ENCODE measurements around the gene RCAN1. TPM values are rescaled to one million over a fixed set of nuclear protein-coding genes. Genes with fewer than 3 reads are reported as not detected.

Gene RCAN1
- total RNA-seq: 10 to 100 TPM; 13.2 to 17.3 (median 17.3) TPM

DNA sequence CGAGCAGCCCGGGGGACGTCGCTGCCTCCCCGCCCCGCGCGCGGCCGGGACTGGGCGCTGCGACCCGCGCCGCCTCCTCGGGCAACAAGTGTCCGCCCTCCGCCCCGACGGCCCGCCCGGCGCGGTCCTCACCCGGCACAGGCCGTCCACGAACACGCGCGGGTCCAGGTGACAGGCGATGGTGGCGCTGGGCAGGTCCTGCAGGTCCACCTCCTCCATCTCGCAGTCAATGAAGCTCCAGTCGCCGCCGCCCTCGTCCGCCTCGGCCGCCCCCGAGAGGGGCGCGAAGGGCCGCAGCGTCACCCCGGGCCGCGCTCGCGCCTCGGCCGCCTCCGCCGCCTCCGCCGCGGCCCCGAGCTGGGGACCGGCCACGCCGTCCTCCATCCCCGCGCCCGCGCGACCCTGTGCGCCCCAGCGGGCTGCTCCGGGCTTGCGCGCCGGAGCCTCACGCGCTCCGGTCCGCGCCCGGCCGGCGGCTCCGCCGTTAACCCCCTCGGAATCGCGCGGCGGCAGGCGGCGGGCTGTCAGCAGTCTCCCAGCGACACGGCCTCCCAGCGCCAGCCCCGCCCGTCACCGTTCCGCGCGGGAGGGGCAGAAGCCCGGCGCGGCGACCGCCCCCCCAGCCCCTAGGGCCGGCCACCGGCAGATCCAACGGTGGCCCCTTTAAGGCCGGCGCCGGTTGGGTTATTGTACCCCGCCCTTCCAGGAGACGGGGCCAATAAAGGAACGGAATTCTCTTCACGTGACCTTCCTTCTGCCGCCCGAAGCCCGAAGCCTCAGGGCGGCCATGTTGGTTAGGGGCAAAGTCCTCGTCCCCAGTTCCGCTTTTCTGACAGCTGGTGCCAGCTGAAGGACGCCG, at the start of gene RCAN1:
Gene RCAN1, minus strand, starts transcription at position 486 of the 859 bp plus-strand sequence. Its CDS starts 102 bp downstream, at position 384.
- Mint-ChIP-seq H3K4me3 (peak within 1 kb of the TSS; percentile 86), H3K9me3 (no peaks in the 10 kb centered on the region), H3K27me3 (ENCODE audit: low read depth) (no peaks in the 10 kb centered on the region), H3K36me3 (ENCODE audit: insufficient read depth) (no peaks in the 10 kb centered on the region), H3K4me1 (ENCODE audit: low read depth) (peaks cover 16% of the 10 kb centered on the region)
- DNase-seq: peak; percentile 77
- ATAC-seq: peak; percentile 96 to 97

DNA sequence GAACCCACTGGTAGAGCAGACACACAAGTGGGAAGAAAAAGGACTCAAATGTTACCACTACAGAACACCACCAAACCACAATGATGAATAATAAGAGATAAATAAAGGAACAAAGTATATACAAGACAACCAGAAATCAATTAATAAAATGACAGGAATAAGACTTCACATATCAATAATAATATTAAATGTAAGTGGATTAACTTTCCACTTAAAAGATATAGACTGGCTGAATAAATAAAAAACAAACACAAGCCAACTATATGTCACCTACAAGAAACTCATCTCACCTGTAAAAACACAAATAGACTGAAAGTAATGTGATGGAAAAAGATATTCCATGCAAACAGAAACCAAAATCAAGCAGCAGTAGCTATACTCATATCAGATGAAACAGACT, 46.9 kb upstream of the RCAN1 start:
- ATAC-seq (no peak), DNase-seq (no peak)
- Mint-ChIP-seq H3K9me3 (peaks cover 26% of the 10 kb centered on the region), H3K4me1 (ENCODE audit: low read depth) (no peaks in the 10 kb centered on the region), H3K4me3 (no peak overlapping the region), H3K36me3 (ENCODE audit: insufficient read depth) (peaks cover 3% of the 10 kb centered on the region), H3K27me3 (ENCODE audit: low read depth) (peaks cover 25% of the 10 kb centered on the region)

DNA sequence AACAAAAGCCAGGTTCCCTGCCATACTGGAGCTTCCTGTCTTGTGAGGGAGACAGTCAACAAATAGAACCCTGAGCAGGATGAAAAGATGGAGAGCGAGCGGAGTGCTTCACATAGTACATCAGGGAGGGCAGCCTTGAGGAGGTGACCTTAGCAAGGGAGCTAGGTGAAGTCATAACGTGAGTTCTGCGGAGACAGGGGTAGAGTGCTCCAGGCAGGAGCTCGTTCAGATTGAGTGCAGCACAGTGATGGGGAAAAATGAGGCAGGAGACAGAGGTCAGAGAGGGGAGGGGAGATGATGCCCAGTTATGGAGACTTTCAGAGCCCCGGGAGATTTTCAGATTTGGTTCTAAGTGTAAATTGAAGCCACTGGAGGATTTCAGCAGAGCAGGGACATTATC, 38.6 kb upstream of the RCAN1 start:
- H3K27me3 Mint-ChIP-seq (ENCODE audit: low read depth): peaks cover 51% of the 10 kb centered on the region
- ATAC-seq (no peak), DNase-seq (no peak)
- H3K4me3 Mint-ChIP-seq: no peak overlapping the region
- no peaks in the 10 kb centered on the region for H3K4me1 Mint-ChIP-seq (ENCODE audit: low read depth)
- H3K36me3 Mint-ChIP-seq (ENCODE audit: insufficient read depth): peaks cover 1% of the 10 kb centered on the region
- peaks cover 5% of the 10 kb centered on the region for H3K9me3 Mint-ChIP-seq

DNA sequence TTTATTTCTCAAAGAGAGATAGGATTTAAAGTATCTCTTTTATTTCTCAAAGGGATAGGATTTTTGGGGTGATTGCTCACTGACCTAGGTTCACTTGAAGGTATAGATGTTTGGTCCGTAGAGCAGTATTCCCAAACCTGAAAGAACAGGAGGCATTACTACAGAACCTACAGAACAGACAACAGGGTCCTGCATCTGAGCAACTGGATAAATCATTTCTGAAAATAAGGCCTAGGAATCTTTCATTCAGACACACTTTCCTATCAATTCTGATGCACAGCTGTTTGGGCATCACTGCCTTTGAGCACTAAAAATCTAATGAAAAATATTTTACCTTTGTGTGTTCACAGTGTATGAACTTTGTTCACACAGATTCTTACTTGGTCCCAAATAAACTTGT, 36.7 kb upstream of the RCAN1 start:
- ATAC-seq (no peak), DNase-seq (no peak)
- Mint-ChIP-seq H3K27me3 (ENCODE audit: low read depth) (peaks cover 41% of the 10 kb centered on the region), H3K36me3 (ENCODE audit: insufficient read depth) (peaks cover 1% of the 10 kb centered on the region), H3K4me1 (ENCODE audit: low read depth) (no peaks in the 10 kb centered on the region), H3K4me3 (no peak overlapping the region), H3K9me3 (peaks cover 5% of the 10 kb centered on the region)

DNA sequence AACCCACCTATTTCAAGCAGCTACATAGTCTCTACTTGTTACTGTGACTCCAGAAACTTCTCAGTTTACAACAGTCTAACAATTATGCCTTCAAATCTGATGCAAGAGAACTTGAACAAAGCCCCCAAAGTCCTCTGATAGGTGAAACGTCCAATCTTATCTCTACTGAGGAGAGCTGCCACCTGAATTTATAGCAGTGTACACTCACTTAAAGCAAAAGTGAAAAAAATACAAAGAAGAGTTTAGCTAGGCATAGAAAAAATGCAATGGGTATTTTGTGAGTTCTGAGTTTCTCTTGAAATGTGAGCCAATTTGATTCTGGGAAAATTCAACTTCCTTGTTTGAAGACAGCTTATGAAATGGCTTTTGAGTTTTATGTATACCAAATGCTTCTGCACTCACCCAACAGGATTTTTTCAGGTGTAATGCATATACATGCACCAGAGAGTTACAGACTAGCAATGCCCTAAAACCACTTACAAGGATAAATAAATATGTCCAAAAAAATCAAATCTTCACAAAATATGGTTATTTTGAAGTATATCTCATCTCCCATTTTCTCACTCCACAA, 36.0 kb upstream of the RCAN1 start:
- ATAC-seq (no peak), DNase-seq (no peak)
- Mint-ChIP-seq H3K4me1 (ENCODE audit: low read depth) (no peaks in the 10 kb centered on the region), H3K4me3 (no peak overlapping the region), H3K9me3 (peaks cover 5% of the 10 kb centered on the region), H3K27me3 (ENCODE audit: low read depth) (peaks cover 36% of the 10 kb centered on the region), H3K36me3 (ENCODE audit: insufficient read depth) (peaks cover 1% of the 10 kb centered on the region)

DNA sequence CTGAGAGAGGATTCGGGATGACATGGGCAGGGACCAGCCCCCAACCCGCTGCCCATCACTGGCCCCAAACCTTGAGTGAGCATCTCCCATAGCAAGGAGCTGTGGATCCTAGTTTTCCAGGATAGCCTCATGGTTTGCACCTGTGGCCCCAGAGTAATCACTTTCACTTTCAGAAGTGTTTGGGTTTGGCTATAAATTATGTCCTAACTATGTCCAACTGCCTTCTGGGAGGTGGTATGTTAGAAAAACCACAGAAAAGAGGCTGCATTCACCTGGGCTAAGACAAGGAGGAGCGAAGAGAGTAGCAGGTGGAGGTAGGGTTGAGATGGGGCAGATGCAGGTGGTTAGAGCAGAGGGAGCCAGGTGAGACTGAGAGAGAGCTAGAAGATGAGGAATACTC, 34.5 kb upstream of the RCAN1 start:
- Mint-ChIP-seq H3K4me3 (no peak overlapping the region), H3K36me3 (ENCODE audit: insufficient read depth) (peaks cover 1% of the 10 kb centered on the region), H3K4me1 (ENCODE audit: low read depth) (no peaks in the 10 kb centered on the region), H3K27me3 (ENCODE audit: low read depth) (peaks cover 28% of the 10 kb centered on the region), H3K9me3 (peaks cover 5% of the 10 kb centered on the region)
- ATAC-seq: no peak
- DNase-seq: no peak

DNA sequence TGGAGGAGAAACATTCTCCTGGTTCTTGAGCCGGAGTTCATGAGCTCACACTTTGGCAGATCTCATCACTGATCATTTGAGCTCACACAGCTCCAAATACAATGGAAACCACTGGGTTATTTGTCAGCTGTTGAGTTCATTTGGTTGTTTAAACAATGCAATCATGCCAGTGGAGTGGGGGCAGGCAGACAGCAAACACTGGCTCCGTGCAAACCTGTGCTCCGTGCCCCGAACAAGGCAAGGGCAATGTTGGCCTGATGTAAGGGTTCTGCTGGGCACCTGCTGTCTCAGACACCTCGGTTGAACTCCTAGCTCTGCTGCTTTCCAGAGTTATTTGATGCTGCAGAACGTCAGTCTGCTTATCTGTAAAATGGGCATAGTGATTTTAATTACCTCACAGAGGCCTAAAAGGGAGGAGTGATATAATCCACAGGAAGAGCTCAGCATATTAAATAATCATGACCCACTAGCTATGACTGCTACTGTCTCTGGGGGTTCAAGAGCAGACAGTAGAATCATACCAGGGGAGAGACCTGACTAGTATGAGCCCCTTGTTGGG, 33.9 kb upstream of the RCAN1 start:
- H3K4me3 Mint-ChIP-seq: no peak overlapping the region

DNA sequence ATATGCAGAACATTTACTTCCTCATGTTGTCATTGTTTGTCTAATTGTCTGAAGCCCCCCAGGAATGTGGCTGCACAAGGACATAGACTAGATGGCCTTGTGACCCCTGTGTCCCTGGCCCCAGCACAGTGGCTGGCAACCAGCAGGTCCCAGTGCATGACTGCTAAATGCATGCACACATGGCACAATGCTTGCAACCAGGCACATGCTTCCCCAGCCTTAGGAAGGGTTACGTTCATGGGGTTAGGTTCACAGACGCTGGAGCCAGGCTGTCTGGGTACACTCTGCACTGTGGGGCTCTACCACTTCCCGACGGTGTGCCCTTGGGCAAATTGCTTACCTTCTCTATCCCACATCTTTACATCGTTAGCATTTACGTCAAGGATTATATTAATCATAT, 32.6 kb upstream of the RCAN1 start:
- H3K4me3 Mint-ChIP-seq: no peak overlapping the region
- no peaks in the 10 kb centered on the region for H3K4me1 Mint-ChIP-seq (ENCODE audit: low read depth)
- no peak for ATAC-seq
- DNase-seq: no peak
- H3K9me3 Mint-ChIP-seq: peaks cover 5% of the 10 kb centered on the region
- peaks cover 1% of the 10 kb centered on the region for H3K36me3 Mint-ChIP-seq (ENCODE audit: insufficient read depth)
- peaks cover 15% of the 10 kb centered on the region for H3K27me3 Mint-ChIP-seq (ENCODE audit: low read depth)

More for the DNA sequence above, 33.9 kb upstream of the RCAN1 start:
- Mint-ChIP-seq H3K36me3 (ENCODE audit: insufficient read depth) (peaks cover 1% of the 10 kb centered on the region), H3K4me1 (ENCODE audit: low read depth) (no peaks in the 10 kb centered on the region), H3K9me3 (peaks cover 5% of the 10 kb centered on the region), H3K27me3 (ENCODE audit: low read depth) (peaks cover 26% of the 10 kb centered on the region)
- ATAC-seq: no peak
- no peak for DNase-seq

DNA sequence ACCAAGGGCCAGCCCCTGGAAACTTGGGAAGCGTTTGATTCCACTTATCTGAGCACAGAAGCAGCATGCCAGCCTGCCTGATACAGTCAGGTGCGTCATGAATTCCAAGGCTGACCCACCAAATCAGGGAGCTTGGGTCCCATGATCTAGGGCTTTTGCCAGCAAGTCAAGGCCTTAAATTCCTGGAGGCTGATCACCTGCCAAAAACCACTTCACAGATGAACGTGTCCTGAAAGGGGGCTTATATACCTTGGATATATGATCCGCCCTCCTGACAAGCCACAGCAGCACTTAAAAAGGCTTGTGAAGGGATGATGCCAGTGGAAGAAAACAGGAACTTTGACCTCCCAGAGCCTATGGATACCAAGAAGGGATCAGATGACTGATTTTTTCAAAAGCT, 29.9 kb upstream of the RCAN1 start:
- Mint-ChIP-seq H3K4me3 (no peak overlapping the region), H3K36me3 (ENCODE audit: insufficient read depth) (no peaks in the 10 kb centered on the region), H3K9me3 (no peaks in the 10 kb centered on the region), H3K27me3 (ENCODE audit: low read depth) (peaks cover 8% of the 10 kb centered on the region), H3K4me1 (ENCODE audit: low read depth) (peaks cover 12% of the 10 kb centered on the region)
- DNase-seq (no peak), ATAC-seq (no peak)

DNA sequence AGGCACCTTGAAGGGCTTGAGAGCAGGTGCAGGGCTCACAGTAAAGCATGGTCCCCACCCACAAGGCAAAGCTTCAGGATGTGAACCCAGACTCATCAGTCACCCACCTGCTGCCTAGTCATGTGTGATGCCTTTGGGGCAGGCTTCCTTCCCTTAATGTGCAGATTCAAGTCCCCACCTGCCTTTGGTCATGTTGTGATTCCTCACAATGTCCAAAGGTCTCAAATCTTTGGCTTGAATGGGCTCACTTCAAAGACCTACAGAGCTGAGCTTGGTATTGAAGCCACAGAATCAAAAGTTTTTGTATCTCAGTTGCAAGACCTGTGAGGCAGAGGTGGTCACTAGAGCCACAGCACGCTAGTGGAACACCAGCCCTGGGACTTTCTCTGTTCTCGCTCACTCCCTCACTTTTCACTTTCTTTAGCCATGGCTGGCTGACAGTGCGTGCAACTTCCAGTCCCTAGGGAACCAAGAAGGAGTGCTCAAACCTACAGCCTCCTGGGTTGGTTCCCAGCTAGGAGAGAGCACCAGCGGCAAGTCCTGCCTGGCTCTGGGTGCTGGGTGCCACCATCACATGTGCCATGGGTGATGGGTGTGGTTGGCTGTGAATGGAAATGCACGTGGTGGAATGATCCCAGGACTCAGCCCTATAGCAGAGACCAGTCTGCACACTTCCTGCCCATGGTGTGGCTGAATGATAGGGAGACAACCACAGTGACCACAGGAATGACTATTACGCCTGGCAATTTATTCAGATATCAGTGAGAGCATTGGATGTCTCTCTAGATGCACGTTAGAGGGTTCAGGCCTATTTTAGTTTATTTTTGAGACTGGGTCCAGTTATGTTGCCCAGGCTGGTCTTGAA, 27.5 kb upstream of the RCAN1 start:
- no peak for DNase-seq
- ATAC-seq: no peak
- Mint-ChIP-seq H3K9me3 (no peaks in the 10 kb centered on the region), H3K36me3 (ENCODE audit: insufficient read depth) (no peaks in the 10 kb centered on the region), H3K4me1 (ENCODE audit: low read depth) (peaks cover 17% of the 10 kb centered on the region), H3K4me3 (no peak overlapping the region), H3K27me3 (ENCODE audit: low read depth) (peaks cover 3% of the 10 kb centered on the region)

DNA sequence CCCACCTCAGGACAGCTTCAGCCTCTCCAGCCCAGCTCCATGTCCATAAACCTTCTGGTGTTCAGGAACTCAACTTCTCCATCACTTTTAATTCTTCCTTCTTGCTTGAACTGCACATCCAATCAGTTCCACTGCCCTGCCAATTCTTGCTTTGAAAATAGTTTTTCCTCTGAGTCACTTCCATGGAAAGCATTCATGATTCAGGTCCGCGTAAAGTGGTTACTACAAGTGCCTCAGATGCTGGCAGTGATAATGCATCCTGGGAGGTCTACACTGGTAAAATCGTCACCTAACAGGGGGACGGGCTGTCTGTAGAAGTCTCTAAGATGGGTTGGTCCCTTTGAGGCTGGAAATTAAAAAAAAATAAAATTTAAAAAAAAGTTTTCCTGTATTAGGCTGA, 25.9 kb upstream of the RCAN1 start:
- H3K4me1 Mint-ChIP-seq (ENCODE audit: low read depth): peaks cover 17% of the 10 kb centered on the region
- peak overlapping the region; percentile 46 for H3K4me3 Mint-ChIP-seq
- H3K36me3 Mint-ChIP-seq (ENCODE audit: insufficient read depth): no peaks in the 10 kb centered on the region
- DNase-seq (no peak), ATAC-seq (peak; percentile 57 to 73)
- no peaks in the 10 kb centered on the region for H3K27me3 Mint-ChIP-seq (ENCODE audit: low read depth)
- no peaks in the 10 kb centered on the region for H3K9me3 Mint-ChIP-seq

DNA sequence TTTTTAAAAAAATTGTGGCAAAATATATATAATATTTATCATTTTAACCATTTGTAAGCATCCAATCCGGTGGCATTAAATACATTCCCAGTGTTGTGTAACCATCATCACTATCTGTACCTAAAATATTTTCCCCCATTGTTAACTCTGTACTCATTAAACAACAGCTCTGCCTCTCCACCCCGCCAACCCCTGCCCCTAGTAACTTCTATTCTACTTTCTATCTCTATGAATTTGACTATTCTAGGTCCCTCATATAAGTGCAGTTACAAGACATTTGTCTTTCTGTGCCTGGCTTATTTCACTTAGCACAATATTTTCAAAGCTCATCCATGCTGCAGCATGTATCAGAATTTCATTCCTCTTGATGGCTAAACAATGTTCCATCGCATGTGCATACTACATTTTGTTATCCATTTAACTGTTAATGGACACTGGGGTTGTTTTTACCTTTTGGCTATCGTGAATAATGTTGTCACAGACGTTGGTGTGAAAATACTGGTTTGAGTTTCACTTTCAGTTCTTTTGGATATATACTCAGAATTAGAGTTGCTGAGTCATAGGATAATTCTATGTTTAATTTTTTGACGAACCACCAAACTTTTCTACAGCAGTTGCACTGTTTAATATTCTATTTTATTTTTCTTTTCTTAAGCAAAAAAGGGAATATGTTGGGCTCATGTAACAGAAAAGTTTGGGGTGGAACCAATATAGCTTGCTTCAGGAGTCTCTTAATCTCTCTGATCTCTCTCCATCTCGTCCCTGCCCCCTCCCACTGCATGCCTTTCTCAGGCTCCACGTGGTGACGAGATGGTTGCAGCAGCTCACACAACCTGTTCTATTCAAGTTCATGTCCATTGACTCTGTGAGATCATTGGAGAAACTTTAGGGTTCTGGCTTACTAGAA, 25.2 kb upstream of the RCAN1 start:
- Mint-ChIP-seq H3K27me3 (ENCODE audit: low read depth) (no peaks in the 10 kb centered on the region), H3K4me1 (ENCODE audit: low read depth) (peaks cover 17% of the 10 kb centered on the region), H3K4me3 (peak overlapping the region; percentile 46), H3K9me3 (no peaks in the 10 kb centered on the region), H3K36me3 (ENCODE audit: insufficient read depth) (no peaks in the 10 kb centered on the region)
- ATAC-seq: peak; percentile 64 to 72
- no peak for DNase-seq

DNA sequence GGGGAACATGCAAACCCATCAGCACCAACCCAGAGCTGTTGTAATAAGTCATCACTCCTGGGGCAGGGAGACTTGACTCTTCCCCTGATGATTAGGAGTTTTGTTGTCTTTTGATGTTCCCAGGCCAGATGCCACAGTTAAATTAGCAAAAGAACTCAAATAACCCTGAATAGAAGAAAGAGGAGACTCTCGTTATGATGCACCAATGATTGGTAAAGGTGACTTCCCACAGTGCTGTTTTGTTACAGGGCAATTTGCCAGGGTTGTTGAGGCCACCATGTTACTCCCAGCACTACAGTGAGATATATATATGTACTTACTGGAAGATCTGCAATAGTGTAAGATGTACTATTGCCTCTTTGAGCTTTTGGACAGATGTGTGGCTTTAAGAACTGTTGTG, 24.3 kb upstream of the RCAN1 start:
- DNase-seq (no peak), ATAC-seq (no peak)
- Mint-ChIP-seq H3K36me3 (ENCODE audit: insufficient read depth) (no peaks in the 10 kb centered on the region), H3K4me3 (no peak overlapping the region), H3K9me3 (no peaks in the 10 kb centered on the region), H3K27me3 (ENCODE audit: low read depth) (peaks cover 7% of the 10 kb centered on the region), H3K4me1 (ENCODE audit: low read depth) (peaks cover 17% of the 10 kb centered on the region)
